ENCODE data around the gene SLC28A1. TPM values are rescaled to one million over a fixed set of nuclear protein-coding genes. Genes with fewer than 3 reads are reported as not detected.
A peak's percentile ranks its signal among the peaks of the same experiment; 100 is the strongest.

SLC28A1 gene
- total RNA-seq, 4 donors from 2014 or later = 0.21 to 0.43 TPM; not detected in 2

- intact Hi-C loops (cut with DNase I; ENCODE audit: low total_unique reads) = no loop called here
These were observed 44.7 kb upstream of the SLC28A1 start for GRCh38 chr15:84839714-84840113.

GRCh38 chr15:84840255-84840654, 44.2 kb upstream of the SLC28A1 start:
- no peak for TF ChIP-seq CTCF (IDR thresholded peaks at IDR 0.05)
- H3K27me3 ChIP-seq = no peaks in the 10 kb centered on the region
- H3K9me3 ChIP-seq = no peaks in the 10 kb centered on the region
- no peak overlapping the region for H3K4me3 ChIP-seq
- intact Hi-C loops (cut with DNase I; ENCODE audit: low total_unique reads) = no loop called here
- DNase-seq = no peak
- H3K27ac ChIP-seq = peak overlapping the region; percentile 33 to 53
- H3K36me3 ChIP-seq = no peaks in the 10 kb centered on the region
- peaks cover 0 to 4% of the 10 kb centered on the region in 2 donors for H3K4me1 ChIP-seq

More at GRCh38 chr15:84839714-84840113, 44.7 kb upstream of the SLC28A1 start:
- H3K36me3 ChIP-seq = no peaks in the 10 kb centered on the region
- no peaks in the 10 kb centered on the region for H3K9me3 ChIP-seq
- no peak for DNase-seq
- peak overlapping the region in 1 of 2 donors; percentile 33 for H3K27ac ChIP-seq
- no peaks in the 10 kb centered on the region for H3K27me3 ChIP-seq
- H3K4me1 ChIP-seq = peaks cover 0 to 4% of the 10 kb centered on the region in 2 donors
- TF ChIP-seq CTCF (IDR thresholded peaks at IDR 0.05) (no peak), POLR2A (IDR thresholded peaks at IDR 0.05) (no peak)
- H3K4me3 ChIP-seq = no peak overlapping the region

- H3K36me3 ChIP-seq = no peaks in the 10 kb centered on the region
- no peaks in the 10 kb centered on the region for H3K27me3 ChIP-seq
- DNase-seq = peak; percentile 67 to 74
- peak overlapping the region; percentile 33 to 65 for H3K27ac ChIP-seq
- H3K9me3 ChIP-seq = no peaks in the 10 kb centered on the region
- intact Hi-C loops (cut with DNase I; ENCODE audit: low total_unique reads) = no loop called here
- TF ChIP-seq POLR2A (IDR thresholded peaks at IDR 0.05) (peak in 1 of 2 donors; percentile 20), CTCF (IDR thresholded peaks at IDR 0.05) (no peak)
- no peak overlapping the region for H3K4me3 ChIP-seq
- peaks cover 0 to 4% of the 10 kb centered on the region in 2 donors for H3K4me1 ChIP-seq
These were observed 43.6 kb upstream of the SLC28A1 start for GRCh38 chr15:84840741-84841429.

GRCh38 chr15:84842781-84843180, 41.7 kb upstream of the SLC28A1 start:
- Histone ChIP-seq H3K4me3 (no peak overlapping the region), H3K27ac (no peak overlapping the region), H3K9me3 (no peaks in the 10 kb centered on the region), H3K36me3 (no peaks in the 10 kb centered on the region), H3K27me3 (no peaks in the 10 kb centered on the region), H3K4me1 (peaks cover 0 to 4% of the 10 kb centered on the region in 2 donors)
- no peak for TF ChIP-seq CTCF (IDR thresholded peaks at IDR 0.05)
- no peak for TF ChIP-seq POLR2A (IDR thresholded peaks at IDR 0.05)
- DNase-seq = no peak
- intact Hi-C loops (cut with DNase I; ENCODE audit: low total_unique reads) = no loop called here

- H3K27ac ChIP-seq = no peak overlapping the region
- H3K4me1 ChIP-seq = peaks cover 0 to 4% of the 10 kb centered on the region in 2 donors
- H3K4me3 ChIP-seq = no peak overlapping the region
- no peak for TF ChIP-seq CTCF (IDR thresholded peaks at IDR 0.05)
- no peak for TF ChIP-seq POLR2A (IDR thresholded peaks at IDR 0.05)
- intact Hi-C loops (cut with DNase I; ENCODE audit: low total_unique reads) = no loop called here
- H3K27me3 ChIP-seq = no peaks in the 10 kb centered on the region
- DNase-seq = no peak
- H3K9me3 ChIP-seq = no peaks in the 10 kb centered on the region
- H3K36me3 ChIP-seq = no peaks in the 10 kb centered on the region
These were observed 39.5 kb upstream of the SLC28A1 start for GRCh38 chr15:84844964-84845363.
